ENCODE results near the gene ECM1. TPM values are rescaled to one million over a fixed set of nuclear protein-coding genes. Genes with fewer than 3 reads are reported as not detected.

The ECM1 gene
- total RNA-seq, 2 donors from 2014 or later = 1.2 to 1.9 TPM

GRCh38 chr1:150561254-150561973 is 53.5 kb downstream of the ECM1 start:
- peak overlapping the region; percentile 98 to 100 for H3K27ac Mint-ChIP-seq
- H3K4me1 Mint-ChIP-seq (ENCODE audit: low read depth in 2 of 2) = peaks cover 50 to 54% of the 10 kb centered on the region in 2 donors
- peak; percentile 58 to 72 for ATAC-seq

DNA sequence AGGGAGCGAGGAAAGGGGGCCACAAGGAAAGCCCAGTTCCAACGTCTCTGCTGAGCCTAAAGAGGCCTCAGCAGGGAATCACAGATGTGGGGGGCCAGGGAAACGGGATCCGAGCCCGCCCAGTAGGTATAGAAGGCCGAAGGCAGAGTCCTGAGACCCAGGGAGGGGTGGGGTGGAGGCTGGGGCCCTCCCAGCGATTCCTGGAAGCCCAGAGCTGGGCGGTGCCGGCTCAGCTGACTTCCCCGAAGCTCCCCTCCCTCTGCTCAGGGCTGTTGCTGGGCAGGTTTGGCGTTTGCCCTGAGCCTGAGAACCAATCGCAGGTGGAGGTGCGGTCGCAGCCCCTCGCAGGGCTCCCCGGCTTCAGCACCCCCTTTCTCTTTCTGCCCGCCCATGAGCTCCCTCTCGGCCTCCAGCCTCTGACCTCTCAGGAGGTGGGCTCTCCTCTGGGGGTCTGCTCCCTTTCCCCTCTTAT is 54.1 kb downstream of the ECM1 start:
- Mint-ChIP-seq H3K36me3 (no peaks in the 10 kb centered on the region), H3K27ac (peak overlapping the region; percentile 98 to 100), H3K4me1 (ENCODE audit: low read depth in 2 of 2) (peaks cover 55 to 60% of the 10 kb centered on the region in 2 donors), H3K27me3 (no peaks in the 10 kb centered on the region), H3K4me3 (peak overlapping the region; percentile 96), H3K9me3 (no peaks in the 10 kb centered on the region)
- ATAC-seq = peak; percentile 82 to 85
- DNase-seq (ENCODE audit: low spot score) = peak; percentile 96

More at GRCh38 chr1:150561254-150561973, 53.5 kb downstream of the ECM1 start:
- no peaks in the 10 kb centered on the region for H3K27me3 Mint-ChIP-seq
- H3K4me3 Mint-ChIP-seq = peak overlapping the region; percentile 96
- peak; percentile 85 for DNase-seq (ENCODE audit: low spot score)
- H3K9me3 Mint-ChIP-seq = no peaks in the 10 kb centered on the region
- no peaks in the 10 kb centered on the region for H3K36me3 Mint-ChIP-seq

- DNase-seq (ENCODE audit: low spot score) (peak; percentile 88), ATAC-seq (peak; percentile 31 to 46)
- Mint-ChIP-seq H3K4me3 (peak overlapping the region; percentile 96), H3K9me3 (no peaks in the 10 kb centered on the region), H3K27me3 (no peaks in the 10 kb centered on the region), H3K36me3 (no peaks in the 10 kb centered on the region), H3K27ac (peak overlapping the region; percentile 98 to 100), H3K4me1 (ENCODE audit: low read depth in 2 of 2) (peaks cover 62 to 67% of the 10 kb centered on the region in 2 donors)
Observed at GRCh38 chr1:150562446-150563339, 54.8 kb downstream of the ECM1 start.

Other genes starting within 250 kb of the ECM1 start
- 100 to 1,000 TPM; 115 to 140 TPM for gene APH1A, start 239.1 kb upstream of the ECM1 start, total RNA-seq
- under 1 TPM; 0.45 to 0.59 TPM for gene C1orf54, start 235.3 kb upstream of the ECM1 start, total RNA-seq
- gene CIART, start 225.6 kb upstream of the ECM1 start, total RNA-seq = 10 to 100 TPM in 1 of 2 donors, 1 to 10 TPM in 1; 2.4 to 10.2 TPM
- 10 to 100 TPM; 56.5 to 63.0 TPM for gene MRPS21, start 214.2 kb upstream of the ECM1 start, total RNA-seq
- 100 to 1,000 TPM; 136 to 154 TPM for gene PRPF3, start 186.6 kb upstream of the ECM1 start, total RNA-seq
- 10 to 100 TPM; 23.9 to 24.8 TPM for gene RPRD2, start 144.0 kb upstream of the ECM1 start, total RNA-seq
- gene TARS2, start 20.7 kb upstream of the ECM1 start, total RNA-seq = 10 to 100 TPM; 31.5 to 59.9 TPM
- not detected for gene FALEC, start 7.6 kb downstream of the ECM1 start, total RNA-seq
- 1 to 10 TPM in 1 of 2 donors, under 1 TPM in 1; 0.48 to 1.0 TPM for gene ADAMTSL4, start 41.3 kb downstream of the ECM1 start, total RNA-seq
- gene MCL1, start 71.5 kb downstream of the ECM1 start, total RNA-seq = 100 to 1,000 TPM; 199 to 333 TPM
- 100 to 1,000 TPM; 214 to 249 TPM for gene ENSA, start 121.5 kb downstream of the ECM1 start, total RNA-seq
- 10 to 100 TPM; 14.1 to 18.7 TPM for gene GOLPH3L, start 189.0 kb downstream of the ECM1 start, total RNA-seq
- gene HORMAD1, start 212.8 kb downstream of the ECM1 start, total RNA-seq = under 1 TPM; 0.43 to 0.64 TPM

All from natural killer cell treated with Interleukin-12 subunit alpha and Interleukin-12 subunit beta and Interleukin-15 and Interleukin-18, amount 100 ng/mL, for 72 hours (primary cell).